GM12874 (cell line): Measurements from ENCODE around the gene WNK4.

Source experiments
- CTCF ChIP-seq: IDR thresholded peaks from 2 replicates; pipeline ENCODE4 v1.5.1; 2011; ENCODE audit warnings: low read depth, mild to moderate bottlenecking, control low read depth, low read length, moderate library complexity; ENCODE audit not compliant: insufficient read depth

WNK4 gene

DNA sequence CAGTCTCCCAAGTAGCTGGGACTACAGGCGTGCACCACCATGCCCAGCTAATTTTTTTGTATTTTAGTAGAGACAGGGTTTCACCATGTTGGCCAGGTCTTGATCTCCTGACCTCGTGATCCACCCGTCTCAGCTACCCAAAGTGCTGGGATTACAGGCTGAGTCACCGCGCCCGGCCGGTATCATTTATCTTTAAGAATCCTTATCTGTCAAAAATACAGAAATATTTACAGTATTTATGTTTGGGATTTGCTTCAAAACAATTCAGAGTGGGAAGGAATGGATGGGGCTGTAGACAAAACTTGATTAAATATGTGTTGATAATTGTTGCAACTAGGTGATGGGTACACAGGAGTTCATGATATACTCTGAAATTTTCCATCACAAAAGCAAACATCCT, 40.8 kb downstream of the WNK4 start:
- no peak for TF ChIP-seq CTCF

DNA sequence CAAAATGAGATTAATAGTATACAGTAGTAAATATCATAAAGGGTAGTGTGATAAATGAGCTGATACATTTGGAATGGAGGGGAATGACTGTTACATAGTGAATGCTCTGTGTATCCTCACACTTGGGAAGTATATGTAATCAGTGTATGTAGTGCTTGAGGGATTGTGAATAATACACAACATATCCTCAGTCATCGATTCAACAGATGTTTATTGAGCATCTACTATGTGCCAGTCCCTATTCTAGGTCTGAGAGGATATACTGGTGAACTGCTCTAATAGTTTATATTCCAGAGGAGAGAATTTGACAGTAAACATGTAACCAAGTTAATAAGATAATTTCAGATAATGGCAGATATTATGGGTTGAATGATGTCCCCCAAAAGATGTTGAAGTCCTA, 47.1 kb downstream of the WNK4 start:
- no peak for TF ChIP-seq CTCF

GRCh38 chr17:42830971-42831370, 50.6 kb downstream of the WNK4 start:
- TF ChIP-seq CTCF, result no peak

- TF ChIP-seq CTCF, result no peak
Observed at GRCh38 chr17:42832213-42832933, 52.0 kb downstream of the WNK4 start.

DNA sequence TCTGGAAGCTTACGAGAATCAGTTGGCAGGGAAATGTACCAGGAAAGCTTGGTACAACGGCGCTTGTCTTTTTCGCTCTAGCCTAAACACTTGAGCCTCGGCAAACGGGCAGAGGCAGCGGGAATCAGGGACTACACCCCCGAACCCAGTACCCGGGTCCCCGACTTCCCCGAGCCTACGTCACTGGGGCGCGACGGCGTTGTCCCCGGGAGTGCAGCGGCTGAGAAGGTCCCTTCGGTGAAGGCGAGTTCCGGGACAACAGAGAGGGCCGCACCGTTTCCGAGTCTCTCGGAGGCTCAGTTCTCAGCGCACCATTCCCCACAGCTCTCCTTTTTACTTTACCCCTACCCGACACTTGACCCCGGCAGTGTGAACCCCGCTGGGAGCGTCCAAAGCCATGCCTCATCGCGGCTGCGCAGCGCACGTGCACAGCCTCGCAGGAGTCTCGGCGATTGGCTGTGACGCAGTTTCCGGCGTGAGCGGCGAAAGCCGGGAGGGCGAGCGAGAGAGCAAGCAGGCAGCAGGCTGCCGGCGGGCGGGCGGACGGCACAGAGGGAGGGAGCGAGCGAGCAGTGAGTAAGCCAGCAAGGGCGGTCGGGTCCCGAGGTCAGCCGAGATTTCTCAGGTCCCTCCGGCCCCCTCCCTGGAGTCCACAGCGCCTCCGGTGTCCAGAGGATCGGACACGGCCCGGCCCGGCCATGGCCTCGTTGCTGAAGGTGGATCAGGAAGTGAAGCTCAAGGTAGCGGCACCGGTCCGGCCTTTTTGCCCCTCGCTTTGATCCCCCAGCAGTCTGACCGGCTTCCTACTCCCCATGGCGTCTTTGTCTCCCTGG, 52.7 kb downstream of the WNK4 start, which contains the start of gene PSME3:
Gene PSME3, plus strand, starts transcription at position 464 of the 833 bp plus-strand sequence. Its CDS starts 235 bp downstream, at position 699.
- no peak for TF ChIP-seq CTCF

DNA sequence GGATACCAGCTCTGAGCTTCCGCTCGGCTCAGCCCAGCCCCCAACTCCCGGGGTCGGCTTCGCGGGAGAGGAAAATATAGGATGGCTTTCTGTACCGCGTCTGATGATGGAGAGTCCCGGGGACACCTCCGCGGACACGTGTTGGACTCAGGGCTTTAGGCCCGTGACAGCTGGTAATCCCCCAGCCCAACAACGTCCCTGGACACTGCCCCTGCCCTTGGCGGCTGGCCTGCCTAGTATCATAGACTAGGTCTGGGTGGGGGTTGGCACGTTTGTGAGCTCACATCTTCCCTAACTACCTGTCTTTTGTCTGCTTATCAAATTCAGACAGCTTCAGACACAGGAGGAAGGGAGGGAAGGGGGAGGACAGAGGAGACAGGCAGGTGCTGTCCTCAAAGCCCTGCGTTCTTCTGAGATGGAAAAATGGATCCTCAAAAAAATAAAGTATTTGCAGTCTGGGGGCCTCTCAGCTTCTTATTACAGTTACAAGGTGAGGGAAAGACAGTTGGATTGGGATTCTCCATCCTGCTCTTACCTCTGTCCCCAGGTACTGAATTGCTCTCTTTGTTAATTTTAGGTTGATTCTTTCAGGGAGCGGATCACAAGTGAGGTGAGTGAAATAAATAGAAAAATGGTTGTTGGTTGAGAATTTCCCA, 53.5 kb downstream of the WNK4 start:
- TF ChIP-seq CTCF, result no peak

DNA sequence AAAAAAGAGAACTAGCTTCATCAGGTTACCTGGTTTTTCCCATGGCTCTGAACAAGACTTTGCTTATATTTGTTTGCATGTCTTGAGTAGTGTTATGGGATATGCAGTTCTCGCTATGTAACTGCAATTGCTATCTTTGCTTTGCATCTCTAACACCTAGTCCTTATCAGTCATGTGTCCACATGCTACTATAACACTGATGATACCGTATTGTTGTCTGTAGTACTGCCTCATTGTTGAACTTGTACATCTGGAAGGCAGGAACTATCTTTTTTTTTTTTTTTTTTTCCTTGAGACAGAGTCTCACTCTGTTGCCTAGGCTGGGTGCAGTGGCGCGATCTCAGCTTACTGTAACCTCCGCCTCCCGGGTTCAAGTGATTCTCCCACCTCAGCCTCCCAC, 55.3 kb downstream of the WNK4 start:
- no peak for TF ChIP-seq CTCF
